ENCODE measurements around the gene OSBPL6.

OSBPL6 gene

GRCh38 chr2:178187861-178188260 is 6.5 kb upstream of the OSBPL6 start:
- DNase-seq (ENCODE audit: low read depth): no peak
- TF ChIP-seq, protein P1, sequence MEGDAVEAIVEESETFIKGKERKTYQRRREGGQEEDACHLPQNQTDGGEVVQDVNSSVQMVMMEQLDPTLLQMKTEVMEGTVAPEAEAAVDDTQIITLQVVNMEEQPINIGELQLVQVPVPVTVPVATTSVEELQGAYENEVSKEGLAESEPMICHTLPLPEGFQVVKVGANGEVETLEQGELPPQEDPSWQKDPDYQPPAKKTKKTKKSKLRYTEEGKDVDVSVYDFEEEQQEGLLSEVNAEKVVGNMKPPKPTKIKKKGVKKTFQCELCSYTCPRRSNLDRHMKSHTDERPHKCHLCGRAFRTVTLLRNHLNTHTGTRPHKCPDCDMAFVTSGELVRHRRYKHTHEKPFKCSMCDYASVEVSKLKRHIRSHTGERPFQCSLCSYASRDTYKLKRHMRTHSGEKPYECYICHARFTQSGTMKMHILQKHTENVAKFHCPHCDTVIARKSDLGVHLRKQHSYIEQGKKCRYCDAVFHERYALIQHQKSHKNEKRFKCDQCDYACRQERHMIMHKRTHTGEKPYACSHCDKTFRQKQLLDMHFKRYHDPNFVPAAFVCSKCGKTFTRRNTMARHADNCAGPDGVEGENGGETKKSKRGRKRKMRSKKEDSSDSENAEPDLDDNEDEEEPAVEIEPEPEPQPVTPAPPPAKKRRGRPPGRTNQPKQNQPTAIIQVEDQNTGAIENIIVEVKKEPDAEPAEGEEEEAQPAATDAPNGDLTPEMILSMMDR (IDR thresholded peaks at IDR 0.05; ENCODE audit: low read depth, low read length, missing control alignments): no peak
- in situ Hi-C loops (cut with HindIII; ENCODE audit: low sequenced_read_pairs): no loop called here
- no peak overlapping the region for H3K4me3 ChIP-seq (ENCODE audit: low read depth, low read length)

DNA sequence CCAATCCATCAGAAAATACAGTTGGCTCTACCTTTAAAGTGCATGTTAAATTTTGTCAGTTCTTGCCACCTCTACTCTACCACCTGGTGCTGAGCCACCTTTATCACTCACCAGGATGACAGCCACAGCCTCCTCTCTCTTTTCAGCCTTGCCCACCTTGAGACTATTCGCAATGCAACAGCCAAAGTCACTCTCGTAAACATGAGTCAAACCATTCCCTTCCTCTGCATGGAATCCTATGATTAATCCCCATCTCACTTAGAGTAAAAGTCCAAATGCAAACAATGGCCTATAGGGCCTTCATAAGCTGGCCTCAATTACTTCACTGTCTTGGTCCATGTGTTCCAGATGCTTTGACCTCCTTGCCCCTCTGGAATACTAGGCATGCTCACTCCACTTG is 5.8 kb upstream of the OSBPL6 start:
- no peak overlapping the region for H3K4me3 ChIP-seq (ENCODE audit: low read depth, low read length)
- DNase-seq (ENCODE audit: low read depth): no peak
- in situ Hi-C loops (cut with HindIII; ENCODE audit: low sequenced_read_pairs): no loop called here
- TF ChIP-seq, protein P1 (IDR thresholded peaks at IDR 0.05; ENCODE audit: low read depth, low read length, missing control alignments): no peak

DNA sequence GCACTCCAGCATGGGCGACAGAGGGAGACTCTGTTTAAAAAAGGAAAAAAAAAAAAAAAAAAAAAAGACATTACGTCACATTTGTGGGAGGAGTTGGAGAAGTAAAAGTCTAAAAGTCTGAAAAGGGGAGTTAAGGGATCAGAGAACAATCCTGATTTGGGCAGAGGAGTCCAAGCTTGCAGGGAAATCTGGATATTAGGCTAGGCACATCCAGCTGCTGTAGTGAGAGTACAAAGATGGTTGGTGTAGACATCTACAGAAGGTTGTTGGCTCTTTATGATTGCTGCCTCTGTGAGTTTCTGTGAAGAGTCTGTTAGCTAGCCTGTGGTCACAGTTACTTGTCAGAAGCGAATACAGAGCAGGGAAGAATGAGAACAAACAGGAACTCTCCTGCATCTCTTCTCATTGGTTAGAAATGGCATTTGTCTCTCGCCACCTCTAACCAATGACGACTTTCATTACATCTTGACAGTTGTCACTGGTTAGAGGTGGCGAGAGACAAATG is 3.3 kb upstream of the OSBPL6 start:
- no peak for DNase-seq (ENCODE audit: low read depth)
- no peak overlapping the region for H3K4me3 ChIP-seq (ENCODE audit: low read depth, low read length)
- TF ChIP-seq, protein P1 (IDR thresholded peaks at IDR 0.05; ENCODE audit: low read depth, low read length, missing control alignments): no peak
- in situ Hi-C loops (cut with HindIII; ENCODE audit: low sequenced_read_pairs): loop anchor here (10.0 kb wide), 1 partner anchor 84 kb away; no protein-coding TSS in a partner anchor

DNA sequence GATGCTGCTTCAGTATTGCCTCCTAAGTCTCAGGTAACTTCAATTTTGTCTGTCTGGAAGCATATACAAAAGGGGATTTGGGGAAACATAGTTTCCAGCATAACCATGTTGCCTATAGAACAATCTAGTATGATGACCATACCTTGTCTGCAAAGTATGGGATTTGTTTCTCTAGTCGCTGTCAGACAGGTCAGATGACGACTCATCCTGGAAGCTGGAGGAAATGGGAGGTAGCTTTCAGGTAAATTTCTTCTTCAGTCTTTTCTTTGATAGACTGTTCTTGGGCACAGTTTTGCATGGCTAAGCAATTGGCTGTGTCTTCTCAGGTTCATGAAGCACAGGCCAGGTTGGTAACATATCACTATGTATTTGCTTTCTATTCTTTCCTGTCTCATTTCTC is 2.8 kb upstream of the OSBPL6 start:
- H3K4me3 ChIP-seq (ENCODE audit: low read depth, low read length): no peak overlapping the region
- no peak for DNase-seq (ENCODE audit: low read depth)
- TF ChIP-seq, protein P1 (IDR thresholded peaks at IDR 0.05; ENCODE audit: low read depth, low read length, missing control alignments): no peak
- in situ Hi-C loops (cut with HindIII; ENCODE audit: low sequenced_read_pairs): loop anchor here (10.0 kb wide), 1 partner anchor 83 kb away; no protein-coding TSS in a partner anchor

GRCh38 chr2:178193496-178193822 is 853 bp upstream of the OSBPL6 start:
- in situ Hi-C loops (cut with HindIII; ENCODE audit: low sequenced_read_pairs): loop anchor here (10.0 kb wide), 1 partner anchor 81 kb away; no protein-coding TSS in a partner anchor
- DNase-seq (ENCODE audit: low read depth): no peak
- TF ChIP-seq, protein P1 (IDR thresholded peaks at IDR 0.05; ENCODE audit: low read depth, low read length, missing control alignments): no peak
- H3K4me3 ChIP-seq (ENCODE audit: low read depth, low read length): peak overlapping the region; percentile 91

- DNase-seq (ENCODE audit: low read depth): no peak
- in situ Hi-C loops (cut with HindIII; ENCODE audit: low sequenced_read_pairs): loop anchor here (10.0 kb wide), 1 partner anchor 80 kb away; no protein-coding TSS in a partner anchor
- TF ChIP-seq, protein P1 (IDR thresholded peaks at IDR 0.05; ENCODE audit: low read depth, low read length, missing control alignments): no peak
- H3K4me3 ChIP-seq (ENCODE audit: low read depth, low read length): peak overlapping the region; percentile 91
These were observed 483 bp downstream of the OSBPL6 start for GRCh38 chr2:178194600-178195389.

Measured in astrocyte of the cerebellum (primary cell).